ENCODE measurements around the gene PTPN12.
"Not testable (repeated sequence)": the region's sequence is repeated elsewhere in the genome, so short reads cannot be mapped to it uniquely, and the experiment has no call there.

Gene PTPN12

DNA sequence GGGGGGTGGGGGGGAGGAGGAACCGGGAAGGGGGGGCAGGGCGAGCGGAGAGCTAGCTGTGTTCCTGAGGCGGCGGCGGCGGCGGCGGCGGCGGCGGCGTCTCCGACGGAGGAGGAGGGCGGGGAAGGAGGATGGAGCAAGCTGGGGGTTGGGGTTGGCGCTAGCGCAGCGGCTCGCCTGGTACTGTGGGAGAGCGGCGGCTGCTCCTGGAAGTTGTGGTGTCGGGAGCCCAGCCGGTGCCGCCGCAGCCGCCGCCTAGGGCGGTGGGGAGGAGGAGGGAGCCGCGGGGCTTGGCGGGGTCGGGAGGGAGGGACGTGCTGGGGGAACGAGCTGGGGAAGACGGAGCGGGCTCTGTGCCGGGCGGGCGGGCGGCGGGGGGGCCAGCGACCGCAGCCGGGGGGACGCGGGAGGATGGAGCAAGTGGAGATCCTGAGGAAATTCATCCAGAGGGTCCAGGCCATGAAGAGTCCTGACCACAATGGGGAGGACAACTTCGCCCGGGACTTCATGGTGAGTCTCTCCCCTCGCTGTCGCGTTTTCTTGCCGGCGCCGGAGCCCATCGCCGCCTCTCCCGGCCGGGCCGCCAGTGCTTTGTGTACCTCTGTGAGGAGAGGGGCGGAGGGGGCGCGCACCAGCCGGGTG, at the start of gene PTPN12:
PTPN12 (plus strand) TSS at position 160 of the 642 bp plus-strand sequence; CDS start at position 412, 252 bp downstream.
- DNase-seq (ENCODE audit: low read depth, low spot score) = no peak
- WGBS (ENCODE audit: insufficient coverage, insufficient read length) = no CpG with 5 or more reads among the region's 64 CpGs

DNA sequence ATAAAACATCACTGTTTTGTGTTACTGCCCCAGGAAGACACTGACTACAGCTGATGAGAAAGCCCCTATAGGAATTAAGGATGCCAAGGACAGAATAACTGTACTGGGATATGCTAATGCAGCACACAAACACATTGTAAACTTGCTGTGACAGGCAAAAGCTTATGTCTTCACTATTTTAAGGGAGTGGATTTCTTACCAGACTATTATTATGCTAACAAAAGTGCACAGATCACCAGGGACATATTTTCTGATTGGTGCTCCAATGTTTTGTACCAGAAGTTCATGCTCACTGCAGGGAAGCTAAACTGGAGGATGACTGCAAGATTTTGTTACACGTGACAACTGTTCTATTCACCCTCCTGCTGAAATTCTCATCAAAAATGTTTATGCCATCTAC, 48.1 kb upstream of the PTPN12 start:
- Histone ChIP-seq H3K4me3 (ENCODE audit: low read length) (no peak overlapping the region), H3K27me3 (ENCODE audit: control insufficient read depth, insufficient read depth, low read length) (no peaks in the 10 kb centered on the region), H3K4me1 (ENCODE audit: control insufficient read depth, insufficient read depth, low read length) (no peaks in the 10 kb centered on the region), H3K36me3 (ENCODE audit: control insufficient read depth, insufficient read depth, low read length) (no peaks in the 10 kb centered on the region), H3K27ac (ENCODE audit: low read length) (no peak overlapping the region), H3K9me3 (ENCODE audit: control insufficient read depth, insufficient read depth, low read length) (no peaks in the 10 kb centered on the region)
- DNase-seq (ENCODE audit: low read depth, low spot score) = no peak
- WGBS (ENCODE audit: insufficient coverage, insufficient read length) = no CpG with 5 or more reads among the region's 1 CpG

More for the DNA sequence above, at the start of gene PTPN12:
- Histone ChIP-seq H3K9me3 (ENCODE audit: control insufficient read depth, insufficient read depth, low read length) (no peaks in the 10 kb centered on the region), H3K4me1 (ENCODE audit: control insufficient read depth, insufficient read depth, low read length) (no peaks in the 10 kb centered on the region), H3K27me3 (ENCODE audit: control insufficient read depth, insufficient read depth, low read length) (no peaks in the 10 kb centered on the region), H3K4me3 (ENCODE audit: low read length) (peak within 1 kb of the TSS; percentile 98), H3K36me3 (ENCODE audit: control insufficient read depth, insufficient read depth, low read length) (no peaks in the 10 kb centered on the region), H3K27ac (ENCODE audit: low read length) (no peak within 1 kb of the TSS)

DNA sequence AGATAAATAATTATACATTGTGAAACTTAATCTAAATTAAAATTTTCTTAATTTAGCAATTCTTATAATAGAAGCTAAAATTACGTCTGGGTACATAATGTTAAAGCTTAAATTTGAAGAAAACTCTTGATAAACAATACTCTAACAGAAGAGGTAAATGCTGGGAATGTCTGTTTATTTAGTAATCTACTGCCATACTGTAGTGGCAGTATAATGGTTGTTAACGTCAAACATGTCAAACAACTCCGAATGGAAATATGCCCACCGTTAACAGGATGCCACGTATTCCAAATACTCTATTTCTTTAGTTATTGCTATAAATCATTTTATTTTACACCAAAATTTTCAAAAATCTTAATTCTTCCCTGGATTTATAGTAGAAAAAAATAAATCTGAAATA, 40.0 kb upstream of the PTPN12 start:
- Histone ChIP-seq H3K4me1 (ENCODE audit: control insufficient read depth, insufficient read depth, low read length) (no peaks in the 10 kb centered on the region), H3K27me3 (ENCODE audit: control insufficient read depth, insufficient read depth, low read length) (no peaks in the 10 kb centered on the region), H3K9me3 (ENCODE audit: control insufficient read depth, insufficient read depth, low read length) (no peaks in the 10 kb centered on the region), H3K27ac (ENCODE audit: low read length) (no peak overlapping the region), H3K4me3 (ENCODE audit: low read length) (no peak overlapping the region), H3K36me3 (ENCODE audit: control insufficient read depth, insufficient read depth, low read length) (no peaks in the 10 kb centered on the region)
- WGBS (ENCODE audit: insufficient coverage, insufficient read length) = 100% methylated on average over 1 of the region's 5 CpGs
- DNase-seq (ENCODE audit: low read depth, low spot score) = no peak

DNA sequence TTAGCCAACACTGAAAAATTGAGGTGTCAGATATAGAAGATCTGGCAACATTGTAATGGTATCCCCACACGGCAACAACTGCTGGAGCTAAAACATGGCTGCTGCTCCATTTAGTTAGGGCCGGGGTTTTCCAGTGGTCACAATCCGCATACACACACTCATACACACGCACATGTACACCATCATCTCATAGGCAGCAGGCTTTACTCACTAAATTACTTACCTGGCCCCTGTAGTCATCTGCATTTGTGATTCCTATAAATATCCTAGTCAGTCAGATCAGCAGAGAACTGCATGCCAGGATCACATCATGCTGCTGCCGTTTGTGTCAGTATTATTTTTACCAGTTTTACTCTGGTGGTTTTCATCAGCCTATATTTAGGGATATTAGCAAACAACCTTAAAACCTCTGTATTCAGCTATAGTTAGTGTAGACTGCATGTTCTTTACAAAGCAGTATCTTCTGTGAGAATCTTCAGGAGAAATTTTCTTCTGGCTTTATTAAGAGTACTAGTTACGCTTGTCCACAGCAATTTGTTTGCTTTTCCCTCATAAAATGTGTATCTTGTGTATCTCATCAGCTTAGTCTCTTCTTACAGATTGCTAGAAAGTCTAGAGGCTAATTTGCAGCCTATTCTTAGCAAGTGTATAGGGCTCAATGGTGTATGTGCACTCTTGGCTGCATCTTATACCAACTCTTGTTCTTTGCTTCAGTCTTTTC, 38.3 kb upstream of the PTPN12 start:
- no peaks in the 10 kb centered on the region for H3K4me1 ChIP-seq (ENCODE audit: control insufficient read depth, insufficient read depth, low read length)
- no peaks in the 10 kb centered on the region for H3K36me3 ChIP-seq (ENCODE audit: control insufficient read depth, insufficient read depth, low read length)
- WGBS (ENCODE audit: insufficient coverage, insufficient read length) = no CpG with 5 or more reads among the region's 6 CpGs
- no peak for DNase-seq (ENCODE audit: low read depth, low spot score)
- H3K4me3 ChIP-seq (ENCODE audit: low read length) = no peak overlapping the region
- no peaks in the 10 kb centered on the region for H3K27me3 ChIP-seq (ENCODE audit: control insufficient read depth, insufficient read depth, low read length)
- H3K27ac ChIP-seq (ENCODE audit: low read length) = no peak overlapping the region
- no peaks in the 10 kb centered on the region for H3K9me3 ChIP-seq (ENCODE audit: control insufficient read depth, insufficient read depth, low read length)

DNA sequence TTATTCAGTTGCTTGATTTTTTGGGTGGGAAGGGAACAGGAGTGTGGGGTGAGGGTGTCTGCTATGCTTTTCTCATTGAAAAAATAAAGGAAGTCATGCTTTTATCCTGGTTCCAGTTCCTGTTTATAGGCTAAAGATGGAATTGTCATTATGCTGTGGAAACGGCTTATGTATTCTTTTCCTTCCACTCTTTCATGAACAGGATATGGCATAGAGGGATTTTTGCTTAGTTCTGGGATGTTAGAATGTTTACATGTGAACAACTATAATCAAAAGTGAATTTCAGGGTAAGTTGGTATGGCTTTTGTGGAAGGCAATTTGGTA, 35.9 kb upstream of the PTPN12 start:
- no peak overlapping the region for H3K4me3 ChIP-seq (ENCODE audit: low read length)
- H3K36me3 ChIP-seq (ENCODE audit: control insufficient read depth, insufficient read depth, low read length) = no peaks in the 10 kb centered on the region
- H3K27ac ChIP-seq (ENCODE audit: low read length) = no peak overlapping the region
- WGBS (ENCODE audit: insufficient coverage, insufficient read length) = no CpG with 5 or more reads among the region's 1 CpG
- no peak for DNase-seq (ENCODE audit: low read depth, low spot score)
- no peaks in the 10 kb centered on the region for H3K27me3 ChIP-seq (ENCODE audit: control insufficient read depth, insufficient read depth, low read length)
- no peaks in the 10 kb centered on the region for H3K4me1 ChIP-seq (ENCODE audit: control insufficient read depth, insufficient read depth, low read length)
- H3K9me3 ChIP-seq (ENCODE audit: control insufficient read depth, insufficient read depth, low read length) = no peaks in the 10 kb centered on the region

DNA sequence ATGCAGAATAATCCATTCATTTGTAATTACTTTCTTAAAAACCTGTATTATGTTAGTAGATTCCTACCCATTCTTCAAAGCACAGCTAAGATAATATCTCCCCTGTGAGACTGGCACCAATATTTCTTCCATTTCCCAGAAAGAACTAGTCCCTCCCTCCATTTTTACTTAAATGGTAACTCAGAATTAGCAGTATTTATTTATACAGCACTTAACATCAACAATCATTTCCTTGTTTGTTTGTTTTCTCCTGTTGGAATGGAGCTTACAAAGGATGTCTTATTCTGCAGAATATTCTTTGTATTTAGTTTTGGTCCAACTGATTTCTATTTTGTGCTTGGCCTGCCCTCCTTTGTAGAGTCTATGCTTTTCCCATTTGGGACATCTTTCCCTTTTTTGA, 32.1 kb upstream of the PTPN12 start:
- DNase-seq (ENCODE audit: low read depth, low spot score) = no peak
- Histone ChIP-seq H3K4me1 (ENCODE audit: control insufficient read depth, insufficient read depth, low read length) (no peaks in the 10 kb centered on the region), H3K4me3 (ENCODE audit: low read length) (no peak overlapping the region), H3K9me3 (ENCODE audit: control insufficient read depth, insufficient read depth, low read length) (no peaks in the 10 kb centered on the region), H3K27ac (ENCODE audit: low read length) (no peak overlapping the region), H3K27me3 (ENCODE audit: control insufficient read depth, insufficient read depth, low read length) (no peaks in the 10 kb centered on the region), H3K36me3 (ENCODE audit: control insufficient read depth, insufficient read depth, low read length) (no peaks in the 10 kb centered on the region)

DNA sequence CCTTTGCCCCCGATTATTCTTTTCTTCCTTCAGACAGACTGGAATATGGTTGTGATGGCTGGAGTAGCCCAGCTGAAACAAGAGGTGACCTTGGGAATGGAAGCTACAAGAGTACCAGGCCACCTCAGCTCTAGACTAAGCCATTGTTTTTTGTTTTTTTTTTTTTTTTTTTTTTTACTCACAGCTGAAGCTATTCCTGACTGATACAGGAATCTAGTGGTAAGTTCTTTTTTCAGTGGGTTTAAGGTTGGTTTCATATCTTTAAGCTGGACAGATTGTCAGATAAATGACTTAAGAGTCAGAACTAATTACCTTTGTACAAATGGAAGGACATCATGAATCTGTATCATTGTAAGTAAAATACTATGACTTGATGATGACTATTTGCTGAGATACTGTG, 30.2 kb upstream of the PTPN12 start:
- H3K36me3 ChIP-seq (ENCODE audit: control insufficient read depth, insufficient read depth, low read length) = no peaks in the 10 kb centered on the region
- H3K9me3 ChIP-seq (ENCODE audit: control insufficient read depth, insufficient read depth, low read length) = no peaks in the 10 kb centered on the region
- H3K27me3 ChIP-seq (ENCODE audit: control insufficient read depth, insufficient read depth, low read length) = no peaks in the 10 kb centered on the region
- H3K27ac ChIP-seq (ENCODE audit: low read length) = no peak overlapping the region
- no peaks in the 10 kb centered on the region for H3K4me1 ChIP-seq (ENCODE audit: control insufficient read depth, insufficient read depth, low read length)
- no CpG with 5 or more reads among the region's 1 CpG for WGBS (ENCODE audit: insufficient coverage, insufficient read length)
- no peak for DNase-seq (ENCODE audit: low read depth, low spot score)
- no peak overlapping the region for H3K4me3 ChIP-seq (ENCODE audit: low read length)

DNA sequence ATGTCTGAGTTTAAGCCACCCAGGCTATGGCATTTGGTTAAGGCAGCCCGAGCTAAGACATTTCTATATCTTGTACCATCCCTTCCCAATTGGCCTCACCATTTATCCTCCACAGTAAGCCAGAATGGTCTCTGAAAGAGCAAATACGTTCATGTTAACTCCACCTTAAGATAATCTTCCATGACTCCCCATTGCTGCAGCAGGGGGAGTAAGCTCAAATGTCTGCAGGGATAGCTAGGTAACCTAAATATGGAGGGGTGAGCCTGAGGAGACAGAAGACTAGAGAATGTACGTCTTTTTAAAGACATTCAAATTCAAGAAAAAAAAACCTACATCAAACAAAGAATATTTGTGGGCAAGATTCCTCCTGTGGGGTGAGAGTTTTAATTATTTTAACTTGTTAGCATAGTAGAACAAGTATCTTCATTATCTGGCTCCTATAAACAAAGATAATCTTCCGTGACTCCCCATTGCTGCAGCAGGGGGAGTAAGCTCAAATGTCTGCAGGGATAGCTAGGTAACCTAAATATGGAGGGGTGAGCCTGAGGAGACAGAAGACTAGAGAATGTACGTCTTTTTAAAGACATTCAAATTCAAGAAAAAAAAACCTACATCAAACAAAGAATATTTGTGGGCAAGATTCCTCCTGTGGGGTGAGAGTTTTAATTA, 24.0 kb upstream of the PTPN12 start:
- H3K36me3 ChIP-seq (ENCODE audit: control insufficient read depth, insufficient read depth, low read length); H3K9me3 ChIP-seq (ENCODE audit: control insufficient read depth, insufficient read depth, low read length); H3K27me3 ChIP-seq (ENCODE audit: control insufficient read depth, insufficient read depth, low read length); H3K4me3 ChIP-seq (ENCODE audit: low read length); H3K27ac ChIP-seq (ENCODE audit: low read length); H3K4me1 ChIP-seq (ENCODE audit: control insufficient read depth, insufficient read depth, low read length); DNase-seq (ENCODE audit: low read depth, low spot score): not testable (repeated sequence)
- WGBS (ENCODE audit: insufficient coverage, insufficient read length) = no CpG with 5 or more reads among the region's 5 CpGs

DNA sequence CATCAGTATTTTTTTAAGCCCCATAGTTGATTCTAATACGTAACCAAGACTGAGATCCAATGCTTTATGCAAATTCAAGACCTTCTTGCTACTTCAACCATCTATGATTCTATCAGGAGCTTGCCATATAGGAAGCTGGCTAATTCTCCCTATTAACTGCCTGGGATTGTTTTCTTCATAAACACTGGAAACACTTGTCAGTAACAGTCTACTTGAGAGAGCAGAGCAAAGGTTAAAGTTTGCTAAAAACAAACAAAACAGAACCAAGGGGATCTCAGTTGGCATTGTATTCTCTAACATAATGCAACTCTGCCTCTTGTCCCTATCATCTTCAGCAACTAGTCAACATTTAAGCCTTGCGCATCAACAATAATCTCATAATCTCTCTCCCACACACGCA, 21.0 kb upstream of the PTPN12 start:
- no peak for DNase-seq (ENCODE audit: low read depth, low spot score)
- 100% methylated on average over 2 of the region's 3 CpGs for WGBS (ENCODE audit: insufficient coverage, insufficient read length)
- no peaks in the 10 kb centered on the region for H3K4me1 ChIP-seq (ENCODE audit: control insufficient read depth, insufficient read depth, low read length)
- H3K36me3 ChIP-seq (ENCODE audit: control insufficient read depth, insufficient read depth, low read length) = no peaks in the 10 kb centered on the region
- no peak overlapping the region for H3K27ac ChIP-seq (ENCODE audit: low read length)
- H3K4me3 ChIP-seq (ENCODE audit: low read length) = no peak overlapping the region
- no peaks in the 10 kb centered on the region for H3K9me3 ChIP-seq (ENCODE audit: control insufficient read depth, insufficient read depth, low read length)
- no peaks in the 10 kb centered on the region for H3K27me3 ChIP-seq (ENCODE audit: control insufficient read depth, insufficient read depth, low read length)

DNA sequence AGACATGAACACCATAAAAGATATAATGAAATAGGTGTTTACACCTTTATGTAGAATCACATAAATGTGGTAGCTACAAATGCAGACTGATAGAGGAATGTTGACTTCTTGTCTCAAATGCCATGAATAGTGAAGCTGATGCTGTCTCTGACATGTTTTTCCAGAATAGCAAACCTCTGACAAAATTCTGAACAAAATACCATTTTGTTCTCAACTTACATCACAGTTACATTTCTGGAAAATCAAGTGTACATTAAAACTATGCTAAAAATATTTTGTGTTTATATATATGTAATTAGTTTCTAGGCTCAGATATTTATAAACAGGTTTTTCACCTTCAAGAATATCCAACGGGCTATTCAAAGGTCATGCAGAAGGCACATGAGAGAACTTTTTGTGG, 16.8 kb upstream of the PTPN12 start:
- no CpG with 5 or more reads among the region's 1 CpG for WGBS (ENCODE audit: insufficient coverage, insufficient read length)
- no peaks in the 10 kb centered on the region for H3K4me1 ChIP-seq (ENCODE audit: control insufficient read depth, insufficient read depth, low read length)
- H3K9me3 ChIP-seq (ENCODE audit: control insufficient read depth, insufficient read depth, low read length) = no peaks in the 10 kb centered on the region
- no peak overlapping the region for H3K4me3 ChIP-seq (ENCODE audit: low read length)
- H3K36me3 ChIP-seq (ENCODE audit: control insufficient read depth, insufficient read depth, low read length) = no peaks in the 10 kb centered on the region
- H3K27me3 ChIP-seq (ENCODE audit: control insufficient read depth, insufficient read depth, low read length) = no peaks in the 10 kb centered on the region
- DNase-seq (ENCODE audit: low read depth, low spot score) = no peak
- no peak overlapping the region for H3K27ac ChIP-seq (ENCODE audit: low read length)

DNA sequence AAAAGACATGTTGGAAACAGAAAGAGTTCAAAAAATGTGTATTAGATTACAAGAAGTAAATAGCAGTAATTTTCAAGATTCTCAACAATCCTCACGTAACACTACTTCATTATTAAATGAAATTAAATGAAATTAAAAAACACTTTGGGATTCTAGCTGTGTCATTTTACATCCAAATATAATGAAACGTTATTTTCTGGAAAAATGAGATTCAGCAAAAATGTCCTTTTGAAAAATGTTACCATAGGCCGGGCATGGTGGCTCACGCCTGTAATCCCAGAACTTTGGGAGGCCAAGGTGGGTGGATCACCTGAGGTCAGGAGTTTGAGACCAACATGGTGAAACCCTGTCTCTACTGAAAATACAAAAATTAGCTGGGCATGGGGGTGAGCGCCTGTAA, 15.6 kb upstream of the PTPN12 start:
- not testable (repeated sequence) for H3K36me3 ChIP-seq (ENCODE audit: control insufficient read depth, insufficient read depth, low read length); H3K4me3 ChIP-seq (ENCODE audit: low read length); H3K27me3 ChIP-seq (ENCODE audit: control insufficient read depth, insufficient read depth, low read length); H3K9me3 ChIP-seq (ENCODE audit: control insufficient read depth, insufficient read depth, low read length); DNase-seq (ENCODE audit: low read depth, low spot score); H3K27ac ChIP-seq (ENCODE audit: low read length); H3K4me1 ChIP-seq (ENCODE audit: control insufficient read depth, insufficient read depth, low read length)
- WGBS (ENCODE audit: insufficient coverage, insufficient read length) = no CpG with 5 or more reads among the region's 5 CpGs
